Stomach smooth muscle (tissue), 2 donors: ENCODE data around the gene TNFRSF17.

ENCODE experiments used
- H3K27ac ChIP-seq: one replicate; pipeline ENCODE4 v1.7.0; 2013; ENCODE audit warnings: mild to moderate bottlenecking, low read length, inconsistent platforms
- H3K27me3 ChIP-seq, 2 donors: one replicate each; pipeline ENCODE4 v1.7.0; 2013; ENCODE audit warnings: low read length in 2 of 2; ENCODE audit not compliant: insufficient read depth in 2 of 2, control insufficient read depth in 1 of 2
- H3K36me3 ChIP-seq, 2 donors: one replicate each; pipeline ENCODE4 v1.7.0; 2013; ENCODE audit warnings: low read length in 2 of 2; ENCODE audit not compliant: control insufficient read depth in 2 of 2, insufficient read depth in 2 of 2
- H3K4me1 ChIP-seq: one replicate; pipeline ENCODE4 v1.7.0; 2013; ENCODE audit warnings: low read length; ENCODE audit not compliant: control insufficient read depth, insufficient read depth
- H3K4me3 ChIP-seq, 2 donors: one replicate each; pipeline ENCODE4 v1.7.0; 2013; ENCODE audit warnings: low read length in 2 of 2
- H3K9ac ChIP-seq, 2 donors: one replicate each; pipeline ENCODE4 v1.7.0; 2013; ENCODE audit warnings: low read length in 2 of 2, mild to moderate bottlenecking in 1 of 2
- H3K9me3 ChIP-seq, 2 donors: one replicate each; pipeline ENCODE4 v1.7.0; 2013; ENCODE audit warnings: low read length in 2 of 2; ENCODE audit not compliant: control insufficient read depth in 2 of 2
- donor health status: healthy.
- donor health status: Pancreatic carcinoma.

TNFRSF17 gene

DNA sequence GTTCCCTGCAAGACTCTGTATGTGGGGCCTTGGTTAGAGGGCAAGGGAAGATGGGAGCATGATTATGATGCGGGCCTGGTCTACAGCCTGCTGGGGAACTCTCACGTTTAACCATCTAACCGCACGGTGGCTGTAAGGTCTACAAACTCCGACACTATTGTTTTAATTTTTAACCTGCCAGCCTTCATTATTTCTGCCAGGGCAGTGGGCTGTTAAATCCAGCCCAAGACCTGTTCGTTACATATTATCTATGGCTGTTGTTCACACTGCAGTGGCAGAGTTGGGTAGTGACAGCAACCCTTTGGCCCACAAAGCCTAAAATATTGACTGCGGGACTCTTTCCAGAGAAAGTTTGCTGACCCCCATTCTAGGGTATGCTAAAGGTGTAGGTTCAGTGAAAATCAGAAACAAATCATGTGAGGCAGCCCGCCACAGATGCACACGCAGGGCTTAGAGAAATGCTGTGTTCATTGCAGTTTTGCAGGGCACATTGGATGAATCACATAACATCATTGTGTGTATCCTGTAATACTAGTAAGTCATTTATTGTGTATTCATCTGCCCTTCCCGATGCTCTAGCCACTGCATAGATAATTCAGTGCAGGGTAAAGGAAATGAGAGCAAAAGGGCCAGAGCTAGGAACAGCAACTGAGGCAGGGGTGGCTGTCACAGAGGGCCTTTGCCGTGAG is 25.8 kb downstream of the TNFRSF17 start:
- Histone ChIP-seq H3K27ac (no peak overlapping the region), H3K9ac (no peak overlapping the region), H3K27me3 (no peaks in the 10 kb centered on the region), H3K9me3 (no peaks in the 10 kb centered on the region), H3K4me3 (no peak overlapping the region), H3K4me1 (no peaks in the 10 kb centered on the region), H3K36me3 (no peaks in the 10 kb centered on the region)

GRCh38 chr16:11992008-11992584 is 27.1 kb downstream of the TNFRSF17 start:
- H3K4me3 ChIP-seq = no peak overlapping the region
- H3K9me3 ChIP-seq = no peaks in the 10 kb centered on the region
- no peaks in the 10 kb centered on the region for H3K27me3 ChIP-seq
- H3K27ac ChIP-seq = no peak overlapping the region
- H3K4me1 ChIP-seq = no peaks in the 10 kb centered on the region
- no peaks in the 10 kb centered on the region for H3K36me3 ChIP-seq
- no peak overlapping the region for H3K9ac ChIP-seq

- no peaks in the 10 kb centered on the region for H3K27me3 ChIP-seq
- no peak overlapping the region for H3K4me3 ChIP-seq
- H3K4me1 ChIP-seq = no peaks in the 10 kb centered on the region
- H3K9me3 ChIP-seq = no peaks in the 10 kb centered on the region
- no peaks in the 10 kb centered on the region for H3K36me3 ChIP-seq
- no peak overlapping the region for H3K27ac ChIP-seq
- H3K9ac ChIP-seq = no peak overlapping the region
Measured at GRCh38 chr16:11992586-11993524, 27.8 kb downstream of the TNFRSF17 start.

- H3K4me1 ChIP-seq = peaks cover 2% of the 10 kb centered on the region
- no peak overlapping the region for H3K4me3 ChIP-seq
- no peaks in the 10 kb centered on the region for H3K9me3 ChIP-seq
- no peak overlapping the region for H3K27ac ChIP-seq
- H3K27me3 ChIP-seq = no peaks in the 10 kb centered on the region
- no peak overlapping the region for H3K9ac ChIP-seq
- H3K36me3 ChIP-seq = peaks cover 0 to 2% of the 10 kb centered on the region in 2 donors
Measured at GRCh38 chr16:11994143-11995119, 29.4 kb downstream of the TNFRSF17 start.

- Histone ChIP-seq H3K36me3 (peaks cover 2 to 3% of the 10 kb centered on the region in 2 donors), H3K9ac (no peak overlapping the region), H3K27ac (no peak overlapping the region), H3K9me3 (no peaks in the 10 kb centered on the region), H3K27me3 (no peaks in the 10 kb centered on the region), H3K4me1 (peaks cover 2% of the 10 kb centered on the region), H3K4me3 (no peak overlapping the region)
Measured at GRCh38 chr16:11996433-11997330, 31.7 kb downstream of the TNFRSF17 start.

- H3K4me3 ChIP-seq = no peak overlapping the region
- peaks cover 2% of the 10 kb centered on the region for H3K4me1 ChIP-seq
- peaks cover 2 to 3% of the 10 kb centered on the region in 2 donors for H3K36me3 ChIP-seq
- H3K9me3 ChIP-seq = no peaks in the 10 kb centered on the region
- no peaks in the 10 kb centered on the region for H3K27me3 ChIP-seq
- H3K27ac ChIP-seq = no peak overlapping the region
- no peak overlapping the region for H3K9ac ChIP-seq
Measured at GRCh38 chr16:12000032-12000431, 35.0 kb downstream of the TNFRSF17 start.

DNA sequence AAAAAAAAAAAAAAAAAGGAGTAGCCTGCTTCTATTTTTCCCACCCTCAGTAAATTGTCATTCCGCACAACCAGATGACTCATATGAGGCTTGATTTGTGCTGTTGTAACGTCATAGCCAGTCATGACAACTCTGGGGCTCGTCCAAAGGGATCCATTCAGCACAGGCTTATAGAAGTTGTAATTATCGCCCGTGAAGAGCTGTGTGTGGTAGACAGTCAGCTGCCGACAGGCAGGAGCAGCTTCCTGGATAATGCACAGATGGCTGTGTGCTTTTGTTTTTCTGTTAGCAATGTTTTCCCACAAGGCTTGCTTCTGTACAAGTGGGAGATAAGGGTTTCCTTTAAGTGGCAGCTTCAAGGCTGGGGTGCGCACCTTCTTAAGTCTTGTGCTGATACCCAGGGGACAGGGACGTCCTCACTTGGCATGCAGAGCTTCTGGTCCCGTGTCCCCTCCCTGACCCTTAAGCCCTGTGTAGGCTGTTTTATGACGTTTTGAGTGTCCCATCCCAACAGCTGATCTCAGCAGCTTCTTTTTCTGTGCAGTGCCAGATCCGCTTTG is 37.5 kb downstream of the TNFRSF17 start:
- H3K4me3 ChIP-seq = no peak overlapping the region
- no peak overlapping the region for H3K27ac ChIP-seq
- no peaks in the 10 kb centered on the region for H3K27me3 ChIP-seq
- H3K9me3 ChIP-seq = no peaks in the 10 kb centered on the region
- peaks cover 2% of the 10 kb centered on the region for H3K4me1 ChIP-seq
- peaks cover 3 to 7% of the 10 kb centered on the region in 2 donors for H3K36me3 ChIP-seq
- no peak overlapping the region for H3K9ac ChIP-seq

GRCh38 chr16:12006637-12007036 is 41.6 kb downstream of the TNFRSF17 start:
- no peak overlapping the region for H3K27ac ChIP-seq
- peaks cover 0 to 5% of the 10 kb centered on the region in 2 donors for H3K36me3 ChIP-seq
- no peaks in the 10 kb centered on the region for H3K27me3 ChIP-seq

GRCh38 chr16:12009462-12009861 is 44.5 kb downstream of the TNFRSF17 start:
- H3K4me3 ChIP-seq = no peak overlapping the region
- H3K36me3 ChIP-seq = peaks cover 0 to 7% of the 10 kb centered on the region in 2 donors
- H3K9ac ChIP-seq = no peak overlapping the region
- H3K9me3 ChIP-seq = no peaks in the 10 kb centered on the region
- H3K4me1 ChIP-seq = no peaks in the 10 kb centered on the region
- no peaks in the 10 kb centered on the region for H3K27me3 ChIP-seq
- H3K27ac ChIP-seq = no peak overlapping the region

More at GRCh38 chr16:12006637-12007036, 41.6 kb downstream of the TNFRSF17 start:
- Histone ChIP-seq H3K4me3 (no peak overlapping the region), H3K9ac (no peak overlapping the region), H3K9me3 (no peaks in the 10 kb centered on the region), H3K4me1 (no peaks in the 10 kb centered on the region)
